Heart left ventricle (tissue), 13 donors: ENCODE measurements around the gene DUSP22.

Experiments
- POLR2A ChIP-seq, 2 donors: fragments of 450-650 bp; IDR thresholded peaks; one replicate each; pipeline ENCODE4 v1.6.1; 2017; ENCODE audit warnings: antibody characterized with exemption in 2 of 2, mild to moderate bottlenecking in 2 of 2, moderate library complexity in 2 of 2
- TF ChIP-seq, protein P1 (sequence below), 12 donors: fragments of 200-600 bp; sonication (generic) in 4 of 12; IDR thresholded peaks; one replicate each; pipeline versions ENCODE4 v1.5.0 to v1.8.0; 2018 to 2022; ENCODE audit warnings: antibody characterized with exemption in 12 of 12, mild to moderate bottlenecking in 5 of 12
- donor health status: ischemic (EF 13 %, LVEDD 7.1; RV severe dilation, severe dysfunction).
- donor health status: DM: no; HTN: yes; CAD: no.
- donor health status: DM: no; HTN: no; CAD: no.
- donor health status: ischemic (EF 25% LVEDD 6.9; RV normal size, moderate dysfunction).
- donor health status: ischemic (EF 25% LVEDD 5.7; RV mildly dilated, moderate dysfunction).
- donor health status: ischemic (EF 35%, LVEDD 5.7; RV mildly dilated, moderate dysfunction).
- donor health status: nonischemic (EF 11% LVEDD 7.7; RV severe dilation, severe dysfunction).
- donor health status: DM: yes; HTN: yes; CAD: no.
- donor health status: PGD.
- donor health status: ischemic (EF 29% LVEDD 5.4; RV normal size, mild dysfunction).
- donor health status: nonischemic (EF 23%, LVEDD 6.1; RV moderate dilation, normal function).

GRCh38 chr6:257031-257725, 35.1 kb upstream of the DUSP22 start:
- TF ChIP-seq POLR2A (IDR thresholded peaks at IDR 0.05) = no peak
- TF ChIP-seq, protein P1, sequence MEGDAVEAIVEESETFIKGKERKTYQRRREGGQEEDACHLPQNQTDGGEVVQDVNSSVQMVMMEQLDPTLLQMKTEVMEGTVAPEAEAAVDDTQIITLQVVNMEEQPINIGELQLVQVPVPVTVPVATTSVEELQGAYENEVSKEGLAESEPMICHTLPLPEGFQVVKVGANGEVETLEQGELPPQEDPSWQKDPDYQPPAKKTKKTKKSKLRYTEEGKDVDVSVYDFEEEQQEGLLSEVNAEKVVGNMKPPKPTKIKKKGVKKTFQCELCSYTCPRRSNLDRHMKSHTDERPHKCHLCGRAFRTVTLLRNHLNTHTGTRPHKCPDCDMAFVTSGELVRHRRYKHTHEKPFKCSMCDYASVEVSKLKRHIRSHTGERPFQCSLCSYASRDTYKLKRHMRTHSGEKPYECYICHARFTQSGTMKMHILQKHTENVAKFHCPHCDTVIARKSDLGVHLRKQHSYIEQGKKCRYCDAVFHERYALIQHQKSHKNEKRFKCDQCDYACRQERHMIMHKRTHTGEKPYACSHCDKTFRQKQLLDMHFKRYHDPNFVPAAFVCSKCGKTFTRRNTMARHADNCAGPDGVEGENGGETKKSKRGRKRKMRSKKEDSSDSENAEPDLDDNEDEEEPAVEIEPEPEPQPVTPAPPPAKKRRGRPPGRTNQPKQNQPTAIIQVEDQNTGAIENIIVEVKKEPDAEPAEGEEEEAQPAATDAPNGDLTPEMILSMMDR (IDR thresholded peaks at IDR 0.05) = no peak
